GM23338 (cell line): ENCODE measurements around the gene SLC37A1.

Source experiments
- CREB1 ChIP-seq: fragments of 250-450 bp; sonication (Bioruptor Pico); IDR thresholded peaks from 2 replicates; pipeline ENCODE4 v1.5.0; 2020; ENCODE audit warnings: low read depth, mild to moderate bottlenecking, moderate library complexity
- CTCF ChIP-seq, 2 experiments: fragments of 200-600 bp in 1 of 2; sonication (generic) in 1 of 2; conservative IDR thresholded peaks; 2 replicates each; pipeline versions ENCODE4 v1.5.1 to v1.6.1; 2016 to 2017; ENCODE audit warnings: antibody characterized with exemption in 2 of 2, low read depth in 2 of 2, mild to moderate bottlenecking in 2 of 2, moderate library complexity in 1 of 2
- EZH2 ChIP-seq: fragments of 200-600 bp; sonication (generic); IDR thresholded peaks from one replicate; pipeline ENCODE4 v1.8.0; 2017; ENCODE audit warnings: antibody characterized with exemption, mild to moderate bottlenecking, low read depth; ENCODE audit not compliant: unreplicated experiment
- EZH2phosphoT487 ChIP-seq: fragments of 200-600 bp; sonication (generic); IDR thresholded peaks from one replicate; pipeline ENCODE4 v1.8.1; 2018; ENCODE audit warnings: antibody characterized with exemption; ENCODE audit not compliant: unreplicated experiment

DNA sequence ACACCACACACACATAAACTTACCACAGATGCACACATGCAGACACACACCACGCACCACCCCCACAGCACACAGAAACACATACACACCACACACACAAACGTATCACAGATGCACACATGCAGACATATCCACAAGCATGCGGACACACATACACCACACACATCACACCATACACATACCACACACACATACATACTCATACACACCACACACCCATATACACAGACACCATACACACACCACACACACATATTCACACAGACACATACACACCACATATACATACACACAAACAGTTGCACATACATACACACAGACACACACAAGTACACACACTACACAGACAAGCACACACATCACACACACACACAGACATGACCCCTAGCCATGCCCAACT is 102.3 kb downstream of the SLC37A1 start:
- TF ChIP-seq CTCF (conservative IDR thresholded peaks at IDR 0.05; ENCODE audit: low read depth in 2 of 2) (no peak), EZH2 (no peak), EZH2phosphoT487 (no peak), CREB1 (CRISPR knock-in tag) (no peak)
